Left ventricle myocardium inferior (tissue), 1 donor: ENCODE measurements around the gene SRPK1. TPM values are rescaled to one million over a fixed set of nuclear protein-coding genes. Genes with fewer than 3 reads are reported as not detected.

Experiments used
- DNase-seq: peaks from one replicate; pipeline ENCODE4 v3.0.0-alpha.2; 2020
- H3K27ac ChIP-seq: fragments of 200-600 bp; replicated peaks from 2 replicates; pipeline ENCODE4 v1.8.0; 2021
- H3K27me3 ChIP-seq: fragments of 200-600 bp; 2 replicates; pipeline ENCODE4 v1.8.0; 2021; ENCODE audit warnings: low read depth
- H3K36me3 ChIP-seq: fragments of 200-600 bp; 2 replicates; pipeline ENCODE4 v1.8.0; 2021
- H3K4me1 ChIP-seq: fragments of 200-600 bp; 2 replicates; pipeline ENCODE4 v1.8.0; 2021
- H3K4me3 ChIP-seq: fragments of 200-600 bp; 2 replicates; pipeline ENCODE4 v1.8.0; 2021; ENCODE audit warnings: mild to moderate bottlenecking, moderate library complexity
- H3K9me3 ChIP-seq: fragments of 200-600 bp; replicated peaks from 2 replicates; pipeline ENCODE4 v1.8.0; 2021
- intact Hi-C: fragments of 100-400 bp; cut with micrococcal nuclease; formaldehyde crosslinking; loops from one replicate; pipeline ENCODE4 v1.11.0; 2022
- total RNA-seq: library from RNA; stranded (reverse); fragmentation: NEBNext Ultra II Directional; extraction: Animal tissue kit (Norgen Biotek cat#: 25700); gene quantifications from one replicate; pipeline ENCODE4 v1.2.1, GENCODE V29; 2021
- TF ChIP-seq, protein P1 (sequence below): fragments of 200-600 bp; IDR thresholded peaks from 2 replicates; pipeline ENCODE4 v1.8.0; 2021; ENCODE audit warnings: antibody characterized with exemption, mild to moderate bottlenecking, borderline replicate concordance
- donor health status: DM: no; HTN: yes; CAD: no; lungs with severe emphysema.

The SRPK1 gene
- total RNA-seq, 1 donor from 2014 or later = 18.4 TPM

DNA sequence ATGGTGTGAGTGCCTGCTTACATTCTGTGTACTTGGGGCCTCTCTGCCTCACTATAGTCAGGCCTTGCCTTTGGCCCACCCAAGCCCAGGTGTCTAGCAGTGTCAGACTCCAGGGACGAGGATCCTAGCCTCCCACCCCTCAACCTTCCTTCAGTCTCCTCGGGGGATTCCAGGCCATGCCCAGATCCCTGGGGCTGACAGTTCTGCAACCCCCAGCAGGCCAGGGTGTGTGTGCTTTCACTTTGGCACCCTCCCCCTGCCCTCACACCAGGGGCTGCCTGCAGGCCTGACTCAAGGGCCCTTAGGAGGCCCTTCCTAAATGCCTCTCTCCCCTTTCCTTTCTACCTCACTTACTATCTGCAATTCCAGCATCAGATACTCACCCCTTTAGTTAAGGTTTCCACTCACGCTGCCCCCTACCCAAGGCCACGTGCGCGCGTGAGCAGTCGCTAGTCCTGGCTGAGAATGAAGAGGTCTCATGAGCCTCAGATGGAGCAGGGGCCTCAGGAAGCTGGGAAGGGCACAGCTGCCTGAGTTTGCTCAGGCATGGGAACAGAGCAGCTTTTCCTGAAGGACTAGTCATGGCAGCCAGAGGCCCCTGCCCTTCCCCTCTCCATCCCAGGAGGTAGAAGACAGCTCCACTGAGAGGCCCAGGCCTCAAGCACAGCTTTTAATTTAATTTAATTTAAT is 122.9 kb downstream of the SRPK1 start:
- TF ChIP-seq, protein P1, sequence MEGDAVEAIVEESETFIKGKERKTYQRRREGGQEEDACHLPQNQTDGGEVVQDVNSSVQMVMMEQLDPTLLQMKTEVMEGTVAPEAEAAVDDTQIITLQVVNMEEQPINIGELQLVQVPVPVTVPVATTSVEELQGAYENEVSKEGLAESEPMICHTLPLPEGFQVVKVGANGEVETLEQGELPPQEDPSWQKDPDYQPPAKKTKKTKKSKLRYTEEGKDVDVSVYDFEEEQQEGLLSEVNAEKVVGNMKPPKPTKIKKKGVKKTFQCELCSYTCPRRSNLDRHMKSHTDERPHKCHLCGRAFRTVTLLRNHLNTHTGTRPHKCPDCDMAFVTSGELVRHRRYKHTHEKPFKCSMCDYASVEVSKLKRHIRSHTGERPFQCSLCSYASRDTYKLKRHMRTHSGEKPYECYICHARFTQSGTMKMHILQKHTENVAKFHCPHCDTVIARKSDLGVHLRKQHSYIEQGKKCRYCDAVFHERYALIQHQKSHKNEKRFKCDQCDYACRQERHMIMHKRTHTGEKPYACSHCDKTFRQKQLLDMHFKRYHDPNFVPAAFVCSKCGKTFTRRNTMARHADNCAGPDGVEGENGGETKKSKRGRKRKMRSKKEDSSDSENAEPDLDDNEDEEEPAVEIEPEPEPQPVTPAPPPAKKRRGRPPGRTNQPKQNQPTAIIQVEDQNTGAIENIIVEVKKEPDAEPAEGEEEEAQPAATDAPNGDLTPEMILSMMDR = no peak
- peaks cover 47% of the 10 kb centered on the region for H3K27me3 ChIP-seq
- intact Hi-C loops = no loop called here

DNA sequence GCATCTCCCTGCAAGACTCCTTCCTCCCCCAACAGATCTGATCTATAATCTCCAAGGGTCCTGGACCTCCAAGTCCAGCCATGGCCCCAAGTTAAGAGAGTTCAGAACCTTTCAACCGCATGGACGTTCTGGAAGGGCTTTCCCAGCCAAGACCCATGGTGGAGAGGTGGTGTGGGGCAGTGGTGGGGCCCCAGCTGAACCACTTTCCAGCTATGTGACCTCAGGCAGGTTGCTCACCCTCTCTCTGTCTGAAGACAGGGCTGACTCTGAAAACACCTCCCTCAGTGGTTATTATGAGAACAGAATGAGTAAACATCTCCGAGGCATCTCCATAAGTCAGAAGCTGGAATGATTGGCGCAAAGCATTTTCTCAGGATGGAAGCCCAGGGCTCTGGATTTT is 124.7 kb downstream of the SRPK1 start:
- no peaks in the 10 kb centered on the region for H3K36me3 ChIP-seq
- no peak overlapping the region for H3K27ac ChIP-seq
- no peaks in the 10 kb centered on the region for H3K4me1 ChIP-seq
- DNase-seq = no peak
- no peaks in the 10 kb centered on the region for H3K9me3 ChIP-seq
- intact Hi-C loops = no loop called here
- no peak overlapping the region for H3K4me3 ChIP-seq
- peaks cover 64% of the 10 kb centered on the region for H3K27me3 ChIP-seq
- TF ChIP-seq, protein P1 = no peak

More for the DNA sequence above, 122.9 kb downstream of the SRPK1 start:
- Histone ChIP-seq H3K36me3 (no peaks in the 10 kb centered on the region), H3K4me3 (no peak overlapping the region), H3K9me3 (no peaks in the 10 kb centered on the region), H3K4me1 (no peaks in the 10 kb centered on the region), H3K27ac (no peak overlapping the region)
- no peak for DNase-seq

GRCh38 chr6:35795453-35796071 is 125.3 kb downstream of the SRPK1 start:
- DNase-seq = no peak
- Histone ChIP-seq H3K4me3 (no peak overlapping the region), H3K27me3 (peaks cover 71% of the 10 kb centered on the region), H3K27ac (no peak overlapping the region), H3K4me1 (no peaks in the 10 kb centered on the region), H3K9me3 (no peaks in the 10 kb centered on the region), H3K36me3 (no peaks in the 10 kb centered on the region)
- TF ChIP-seq, protein P1 = no peak
- intact Hi-C loops = no loop called here

DNA sequence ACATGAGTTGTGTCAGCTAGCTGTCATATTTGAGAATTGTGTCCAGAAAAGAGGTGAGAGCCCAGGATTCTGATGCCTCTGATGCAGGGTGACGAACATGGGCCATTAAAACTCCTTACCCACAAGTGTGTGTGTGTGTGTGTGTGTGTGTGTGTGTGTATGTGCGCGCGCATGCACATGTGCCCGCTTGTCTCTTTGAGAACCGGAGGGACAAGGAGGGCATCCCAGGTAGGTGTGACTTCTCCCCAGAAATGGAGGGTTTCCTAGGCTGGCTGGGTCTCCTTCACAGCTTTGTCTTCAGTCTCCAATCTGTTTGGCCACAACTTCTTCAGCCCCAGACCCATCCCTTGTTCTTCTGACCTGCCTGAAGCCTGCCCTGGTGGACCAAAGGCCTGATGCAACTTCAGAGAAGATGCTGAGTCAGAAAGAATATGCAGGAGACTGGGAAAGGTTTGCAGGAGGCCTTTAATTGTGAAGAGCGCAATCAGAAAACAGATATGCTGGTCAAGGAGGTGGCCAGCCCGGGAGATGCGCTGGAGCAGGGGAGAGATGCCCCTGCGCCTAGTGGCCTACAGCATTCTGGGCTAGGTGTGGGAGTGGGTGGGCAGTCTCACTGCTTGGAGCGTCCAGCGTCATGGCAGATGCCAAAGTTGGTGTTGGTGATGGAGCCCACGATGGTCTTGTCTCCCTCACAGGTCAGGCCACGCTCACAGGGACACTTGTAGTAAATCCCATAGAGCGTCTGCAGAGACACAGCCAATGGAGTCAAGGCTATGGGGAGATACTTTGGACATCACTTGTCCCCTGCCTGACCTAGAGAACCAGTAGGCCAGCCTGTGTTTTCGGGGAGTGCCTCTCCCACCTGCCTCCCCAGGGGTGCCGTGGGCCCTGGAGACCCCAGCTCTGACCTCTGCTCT is 126.1 kb downstream of the SRPK1 start:
- intact Hi-C loops = no loop called here
- H3K9me3 ChIP-seq = no peaks in the 10 kb centered on the region
- H3K27ac ChIP-seq = no peak overlapping the region
- TF ChIP-seq, protein P1 = no peak
- no peak overlapping the region for H3K4me3 ChIP-seq
- H3K27me3 ChIP-seq = peaks cover 78% of the 10 kb centered on the region
- no peaks in the 10 kb centered on the region for H3K4me1 ChIP-seq
- DNase-seq = no peak
- no peaks in the 10 kb centered on the region for H3K36me3 ChIP-seq

DNA sequence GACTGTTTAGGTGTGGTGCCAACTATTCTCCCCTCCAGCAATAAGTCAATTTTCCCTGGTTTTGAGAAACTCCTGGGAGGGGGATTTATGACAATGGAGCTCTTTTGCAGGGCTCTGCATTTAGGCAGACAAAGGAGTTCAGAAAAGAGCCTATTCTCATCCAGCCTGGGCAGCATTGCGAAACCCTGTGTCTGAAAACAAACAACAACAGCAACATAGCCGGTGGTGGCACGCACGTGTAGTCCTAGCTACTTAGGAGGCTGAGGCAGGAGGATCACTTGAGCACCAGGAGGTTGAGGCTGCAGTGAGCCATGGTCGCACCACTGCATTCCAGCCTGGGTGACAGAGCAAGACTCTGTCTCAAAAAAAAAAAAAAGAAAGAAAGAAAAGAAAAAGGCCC is 130.2 kb downstream of the SRPK1 start:
- Histone ChIP-seq H3K9me3 (no peaks in the 10 kb centered on the region), H3K36me3 (no peaks in the 10 kb centered on the region), H3K27ac (no peak overlapping the region), H3K4me1 (no peaks in the 10 kb centered on the region), H3K4me3 (no peak overlapping the region), H3K27me3 (peaks cover 87% of the 10 kb centered on the region)
- intact Hi-C loops = no loop called here
- no peak for DNase-seq
- TF ChIP-seq, protein P1 = no peak
